Measurements from ENCODE around the gene SPOUT1.

GRCh38 chr9:128819716-128820664 lies 9.6 kb downstream of the SPOUT1 start:
- TF ChIP-seq, protein P1, sequence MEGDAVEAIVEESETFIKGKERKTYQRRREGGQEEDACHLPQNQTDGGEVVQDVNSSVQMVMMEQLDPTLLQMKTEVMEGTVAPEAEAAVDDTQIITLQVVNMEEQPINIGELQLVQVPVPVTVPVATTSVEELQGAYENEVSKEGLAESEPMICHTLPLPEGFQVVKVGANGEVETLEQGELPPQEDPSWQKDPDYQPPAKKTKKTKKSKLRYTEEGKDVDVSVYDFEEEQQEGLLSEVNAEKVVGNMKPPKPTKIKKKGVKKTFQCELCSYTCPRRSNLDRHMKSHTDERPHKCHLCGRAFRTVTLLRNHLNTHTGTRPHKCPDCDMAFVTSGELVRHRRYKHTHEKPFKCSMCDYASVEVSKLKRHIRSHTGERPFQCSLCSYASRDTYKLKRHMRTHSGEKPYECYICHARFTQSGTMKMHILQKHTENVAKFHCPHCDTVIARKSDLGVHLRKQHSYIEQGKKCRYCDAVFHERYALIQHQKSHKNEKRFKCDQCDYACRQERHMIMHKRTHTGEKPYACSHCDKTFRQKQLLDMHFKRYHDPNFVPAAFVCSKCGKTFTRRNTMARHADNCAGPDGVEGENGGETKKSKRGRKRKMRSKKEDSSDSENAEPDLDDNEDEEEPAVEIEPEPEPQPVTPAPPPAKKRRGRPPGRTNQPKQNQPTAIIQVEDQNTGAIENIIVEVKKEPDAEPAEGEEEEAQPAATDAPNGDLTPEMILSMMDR (IDR thresholded peaks at IDR 0.05) = no peak
- TF ChIP-seq POLR2A (IDR thresholded peaks at IDR 0.05) = no peak

All from Peyer's patch (tissue), 4 donors.